HG03139 (cell line): ENCODE data around the gene CBLIF.
"Not testable (repeated sequence)": the region's sequence is repeated elsewhere in the genome, so short reads cannot be mapped to it uniquely, and the experiment has no call there.

Experiments
- ATAC-seq: cut with Tn5 transposase; IDR thresholded peaks from one replicate; pipeline ENCODE4 v1.9.1; 2021; ENCODE audit not compliant: unreplicated experiment

Gene CBLIF

DNA sequence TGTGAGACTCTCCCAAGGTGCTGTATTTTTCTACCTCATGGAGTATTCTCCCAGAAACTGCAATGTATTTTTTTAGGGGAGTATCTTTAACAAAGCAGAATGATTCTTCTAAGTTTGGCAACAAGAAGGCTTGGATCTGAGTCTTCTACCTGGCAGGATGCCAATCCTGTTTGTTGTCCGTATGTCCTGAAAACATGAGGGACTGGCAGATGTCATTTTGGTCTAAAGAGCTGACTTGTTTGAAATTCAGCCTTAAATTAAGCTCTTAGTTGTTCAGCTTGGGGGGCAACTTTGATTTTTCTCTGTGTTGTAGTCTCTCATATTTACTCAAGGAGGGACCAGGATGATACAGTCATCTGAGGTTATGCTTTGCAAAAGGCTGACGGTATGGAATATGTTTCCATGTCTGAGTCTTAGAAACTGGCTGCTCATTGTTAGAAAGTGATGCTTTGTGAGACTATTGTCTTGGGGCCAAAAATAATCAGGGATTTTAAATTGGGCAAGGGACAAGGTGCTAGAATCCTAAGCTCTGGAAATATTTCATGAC lies 44.1 kb downstream of the CBLIF start:
- no peak for ATAC-seq

DNA sequence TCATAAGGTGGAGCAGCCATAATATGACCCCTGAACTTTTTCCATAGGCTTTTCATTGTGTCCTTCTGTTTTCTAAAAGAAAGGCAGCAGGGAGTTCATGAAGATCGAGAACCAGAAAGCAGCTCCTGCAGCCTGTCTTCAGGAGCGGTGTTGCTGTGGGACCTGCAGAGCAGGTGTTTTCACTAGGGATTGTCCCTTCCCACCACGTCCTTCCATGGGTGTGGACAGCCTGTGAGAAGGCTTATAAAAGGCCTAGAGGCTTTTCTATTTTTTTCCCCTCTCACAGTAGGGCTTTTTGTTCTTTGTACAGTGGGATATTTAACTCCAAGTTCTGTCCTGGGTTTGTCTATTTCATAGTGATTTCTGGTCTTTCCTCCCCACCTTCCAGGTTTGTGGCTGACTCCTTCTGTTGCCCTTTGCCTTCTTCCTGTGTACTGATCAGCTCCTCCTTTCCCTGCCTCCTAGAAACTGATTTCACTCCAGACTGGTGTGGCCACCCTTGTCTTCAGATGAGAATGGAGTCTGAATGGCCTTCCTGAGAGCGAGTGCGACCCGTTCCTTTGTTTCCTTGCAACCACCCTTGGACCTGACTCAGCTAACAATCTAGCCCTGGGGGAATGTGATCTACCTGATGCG lies 44.8 kb downstream of the CBLIF start:
- ATAC-seq, result no peak

DNA sequence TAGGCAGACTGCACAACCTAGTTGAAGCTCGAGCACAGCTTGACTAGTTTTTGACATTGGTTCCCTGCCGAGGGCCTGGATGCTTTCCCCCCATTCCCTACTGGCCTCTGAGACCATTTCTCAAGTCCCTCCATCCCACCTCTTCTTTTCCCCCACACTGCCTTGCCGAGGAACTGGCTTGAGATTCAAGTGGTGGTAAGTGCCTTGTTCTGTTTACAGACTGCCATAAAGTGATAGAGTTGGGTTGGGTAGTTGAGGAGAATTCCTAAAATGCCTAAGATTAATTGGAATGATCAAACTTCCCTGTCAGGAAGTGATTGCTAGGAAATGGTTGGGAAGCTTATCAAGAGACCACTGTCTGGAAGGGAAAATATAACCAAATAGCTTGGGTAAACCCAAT lies 50.9 kb downstream of the CBLIF start:
- no peak for ATAC-seq

DNA sequence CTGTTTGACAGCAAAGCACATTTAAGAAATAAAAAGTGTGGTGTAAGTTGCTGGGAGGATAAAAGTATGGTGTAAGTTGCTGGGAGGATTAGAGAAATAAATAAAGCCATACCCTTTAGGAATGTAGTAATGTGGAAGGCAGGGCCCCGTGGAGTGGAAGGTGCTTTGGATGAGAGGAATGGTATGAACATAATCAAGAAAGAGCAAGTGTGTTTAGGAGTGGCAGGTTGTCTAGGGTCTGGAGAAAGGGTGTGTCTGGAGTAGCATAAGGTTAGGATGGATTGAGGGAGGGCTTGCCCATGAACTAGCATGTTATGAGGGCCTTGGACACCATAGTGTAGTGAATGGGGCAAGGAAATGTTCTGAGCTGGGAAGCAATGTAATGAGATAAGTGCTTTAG lies 52.8 kb downstream of the CBLIF start:
- no peak for ATAC-seq

DNA sequence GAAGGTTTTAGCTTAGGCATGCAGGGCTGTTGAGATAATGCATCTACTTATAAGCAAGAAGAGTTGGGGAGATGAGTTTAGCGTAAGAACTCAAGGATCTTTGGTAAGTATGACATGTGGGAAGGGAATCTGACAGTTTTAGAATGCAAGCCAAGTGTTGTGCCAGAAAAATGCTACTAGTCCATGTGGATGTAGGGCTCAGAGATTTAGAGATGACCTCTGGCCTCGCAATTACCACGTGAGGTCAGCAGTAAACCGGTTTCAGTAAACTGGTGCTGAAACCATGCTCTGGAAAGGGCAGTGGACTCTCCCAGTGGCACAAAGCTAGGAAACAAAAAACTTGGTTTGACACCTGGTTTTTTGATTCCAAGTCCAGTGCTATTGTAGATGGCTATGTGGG lies 53.7 kb downstream of the CBLIF start:
- no peak for ATAC-seq

DNA sequence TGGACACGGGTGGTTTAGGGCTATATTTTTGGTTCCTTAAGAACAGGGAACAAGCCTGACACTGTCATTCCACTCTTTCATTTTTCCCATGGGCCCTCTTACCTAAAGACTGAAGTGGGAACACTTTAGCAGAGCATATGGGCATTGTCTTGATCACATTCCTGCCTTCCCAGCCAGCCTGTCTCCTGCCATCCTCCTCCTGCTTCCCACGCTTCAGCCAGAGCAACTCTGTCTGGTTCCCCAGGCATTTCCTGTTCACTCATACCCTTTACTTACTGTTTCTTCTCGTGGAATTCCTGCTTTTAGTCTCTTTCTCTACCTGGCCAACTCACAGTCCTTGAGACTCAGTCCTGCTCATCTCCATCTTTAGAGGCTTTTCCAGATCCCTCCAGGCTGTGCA lies 57.5 kb downstream of the CBLIF start:
- ATAC-seq, result no peak

DNA sequence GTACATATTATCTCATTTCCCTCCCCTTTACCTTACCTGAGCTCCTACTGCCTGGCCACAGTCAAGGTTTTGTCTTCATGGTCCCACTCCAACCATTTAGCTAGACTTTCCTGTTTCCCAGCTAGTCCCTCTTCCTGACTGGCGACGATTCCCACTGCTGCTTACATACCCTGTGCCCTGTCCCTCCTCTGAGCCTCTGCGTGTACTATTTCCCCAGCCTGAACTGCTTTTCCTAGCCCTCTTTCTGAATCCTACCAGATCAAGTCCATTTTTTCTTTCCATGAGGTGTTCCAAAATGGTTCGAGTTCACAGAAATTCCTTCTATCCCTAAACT lies 58.1 kb downstream of the CBLIF start:
- no peak for ATAC-seq

DNA sequence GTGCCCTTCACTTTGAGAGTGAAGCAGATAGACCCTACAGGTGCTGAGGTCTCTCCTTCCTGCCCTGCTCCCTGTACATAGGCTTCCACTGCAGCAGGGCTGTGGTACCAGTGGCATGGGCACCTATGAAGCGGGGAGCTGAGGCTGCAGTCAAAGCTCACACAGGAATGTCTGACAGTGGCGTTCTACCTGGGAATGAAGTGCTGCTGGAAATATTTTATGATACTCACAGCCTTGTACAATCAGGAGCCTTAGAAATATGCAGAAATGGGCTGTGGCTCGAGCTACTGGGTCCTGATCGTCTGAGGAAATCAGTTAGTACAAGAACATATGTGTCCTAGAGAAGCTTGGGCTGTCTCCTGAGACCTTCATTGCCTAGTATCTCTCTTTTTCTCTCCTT lies 59.5 kb downstream of the CBLIF start:
- ATAC-seq, result no peak

DNA sequence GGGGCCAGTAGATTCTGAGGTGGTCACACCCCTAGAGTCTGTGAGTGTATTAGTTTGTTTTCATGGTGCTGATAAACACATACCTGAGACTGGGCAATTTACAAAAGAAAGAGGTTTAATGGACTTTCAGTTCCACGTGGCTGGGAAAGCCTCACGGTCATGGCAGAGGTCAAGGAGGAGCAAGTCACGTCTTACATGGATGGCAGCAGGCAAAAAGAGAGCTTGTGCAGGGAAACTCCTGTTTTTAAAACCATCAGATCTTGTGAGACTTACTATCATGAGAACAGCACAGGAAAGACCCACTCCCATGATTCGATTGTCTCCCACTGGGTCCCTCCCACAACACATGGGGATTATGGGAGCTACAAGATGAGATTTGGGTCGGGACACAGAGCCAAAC lies 60.9 kb downstream of the CBLIF start:
- not testable (repeated sequence) for ATAC-seq

DNA sequence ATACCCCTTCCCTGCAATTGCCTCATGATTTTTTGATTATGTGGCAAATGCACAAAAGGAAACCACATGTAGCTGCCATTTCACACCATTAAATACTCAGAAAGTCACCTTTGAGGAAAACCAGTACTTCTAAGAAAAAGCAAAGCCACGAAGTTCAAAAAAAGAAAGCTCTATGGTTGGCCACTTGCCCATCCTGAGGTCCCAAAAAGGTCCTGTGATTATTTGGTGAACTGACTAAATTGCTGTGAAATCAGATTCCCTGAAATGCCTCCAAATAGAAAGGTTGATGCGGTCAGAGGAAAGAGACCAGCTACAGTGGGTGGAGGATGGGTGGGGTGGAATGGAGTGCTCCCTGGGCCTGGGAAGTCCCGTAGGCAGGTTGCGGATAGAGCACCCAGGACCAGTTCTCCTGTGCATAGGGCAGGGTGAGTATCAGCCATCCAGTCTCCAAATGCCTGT lies 61.6 kb downstream of the CBLIF start:
- no peak for ATAC-seq

DNA sequence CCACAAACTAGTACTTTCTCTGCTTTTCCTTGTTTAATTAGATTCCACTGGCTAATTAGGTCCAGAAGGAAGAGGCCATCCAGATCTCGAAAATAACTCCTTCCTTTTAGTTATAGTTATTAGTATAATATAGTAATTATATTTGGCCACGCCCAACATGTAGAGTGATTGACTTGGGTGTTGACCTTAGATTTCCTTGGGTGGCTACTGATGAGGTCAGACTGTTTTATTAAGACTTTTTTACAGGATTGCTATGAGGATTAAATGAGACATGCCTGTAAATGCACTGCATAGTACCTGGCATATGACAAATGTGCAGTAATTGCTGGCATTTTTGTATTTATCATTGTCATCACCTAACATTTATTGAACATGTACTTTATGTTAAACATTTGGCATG lies 63.2 kb downstream of the CBLIF start:
- ATAC-seq, result no peak

DNA sequence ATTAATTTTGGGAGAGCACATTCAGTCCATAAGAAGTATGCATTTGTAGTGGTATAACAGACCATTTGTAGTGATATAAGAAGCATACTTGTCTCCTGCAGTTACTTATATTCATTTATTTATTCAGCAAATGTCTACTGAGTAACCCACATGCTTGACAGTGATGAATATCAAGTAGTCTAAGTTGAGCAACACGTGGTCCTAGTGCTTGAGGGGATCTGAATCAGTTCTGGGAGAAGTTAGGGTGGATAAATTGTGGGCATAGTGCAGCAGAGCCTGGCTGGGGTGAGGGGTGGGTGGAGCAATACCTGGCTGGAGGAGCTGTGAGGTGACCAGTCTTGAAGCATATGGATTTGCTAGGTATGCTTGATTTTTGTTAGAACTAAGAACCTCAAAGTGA lies 65.8 kb downstream of the CBLIF start:
- no peak for ATAC-seq
